IMR-90 (cell line): ENCODE measurements around the gene GFPT1. TPM values are rescaled to one million over a fixed set of nuclear protein-coding genes. Genes with fewer than 3 reads are reported as not detected.

Experiments used
- ATAC-seq: fragments of 200-7000 bp; cut with Tn5 transposase; 2 replicates; pipeline ENCODE4 v1.9.1; 2020; ENCODE audit warnings: low read depth, mild to moderate bottlenecking, moderate library complexity
- BruUV-seq: library from RNA; stranded (reverse); fragments of 400-500 nt; replicated peaks from 2 replicates; lab custom pipeline; 2021; lab: Mats Ljungman, UMichigan
- CTCF ChIA-PET: fragments of 300-600 bp; formaldehyde crosslinking; extraction: SDS; loops from one replicate; lab custom pipeline; 2021; ENCODE audit warnings: antibody characterized with exemption; lab: Yijun Ruan, JAX
- POLR2A ChIA-PET: fragments of 300-600 bp; sonication (Branson Sonifier 250); formaldehyde crosslinking; loops from one replicate; lab custom pipeline; 2022; ENCODE audit warnings: antibody characterized with exemption; ENCODE audit not compliant: unreplicated experiment; lab: Charles Lee
- DNase-seq: peaks from one replicate; pipeline ENCODE4 v3.0.0; 2013
- H2AFZ ChIP-seq: replicated peaks from 2 replicates; pipeline ENCODE3; 2013; ENCODE audit warnings: low read length, mild to moderate bottlenecking; ENCODE audit not compliant: poor library complexity
- H2AK5ac ChIP-seq: 2 replicates; pipeline ENCODE4 v1.6.1; 2013; ENCODE audit warnings: low read depth, low read length, inconsistent platforms
- H2AK9ac ChIP-seq: replicated peaks from 2 replicates; pipeline ENCODE3; 2013; ENCODE audit warnings: mild to moderate bottlenecking, low read depth, low read length, moderate library complexity; ENCODE audit not compliant: poor library complexity
- H2BK120ac ChIP-seq: 2 replicates; pipeline ENCODE4 v1.6.1; 2013; ENCODE audit warnings: low read depth, low read length, inconsistent platforms
- H2BK15ac ChIP-seq: 3 replicates; pipeline ENCODE4 v1.6.1; 2013; ENCODE audit warnings: low read depth, low read length, inconsistent platforms
- H2BK20ac ChIP-seq: 2 replicates; pipeline ENCODE4 v1.6.1; 2013; ENCODE audit warnings: low read depth, mild to moderate bottlenecking, inconsistent platforms, low read length, moderate library complexity
- H2BK5ac ChIP-seq: 2 replicates; pipeline ENCODE4 v1.6.1; 2013; ENCODE audit warnings: mild to moderate bottlenecking, low read depth, low read length, inconsistent platforms; ENCODE audit not compliant: poor library complexity, severe bottlenecking
- H3K14ac ChIP-seq: replicated peaks from 2 replicates; pipeline ENCODE4 v1.6.1; 2013; ENCODE audit warnings: low read depth, low read length, inconsistent platforms
- H3K18ac ChIP-seq: 2 replicates; pipeline ENCODE4 v1.6.1; 2013; ENCODE audit warnings: low read depth, low read length, control low read depth
- H3K23ac ChIP-seq: 2 replicates; pipeline ENCODE4 v1.6.1; 2013; ENCODE audit warnings: low read depth, low read length, inconsistent platforms
- H3K27ac ChIP-seq: 2 replicates; pipeline ENCODE4 v1.5.1; 2013; ENCODE audit warnings: mild to moderate bottlenecking, control low read depth, low read length; ENCODE audit not compliant: insufficient read depth
- H3K27me3 ChIP-seq: 2 replicates; pipeline ENCODE4 v1.6.1; 2013; ENCODE audit warnings: low read length; ENCODE audit not compliant: control insufficient read depth, insufficient read depth
- H3K36me3 ChIP-seq: 2 replicates; pipeline ENCODE4 v1.6.1; 2013; ENCODE audit warnings: low read length, mixed read lengths; ENCODE audit not compliant: control insufficient read depth, insufficient read depth
- H3K4ac ChIP-seq: 2 replicates; pipeline ENCODE4 v1.6.1; 2013; ENCODE audit warnings: low read depth, low read length, inconsistent platforms
- H3K4me1 ChIP-seq: 2 replicates; pipeline ENCODE4 v1.6.1; 2013; ENCODE audit warnings: low read length, mixed read lengths; ENCODE audit not compliant: control insufficient read depth, insufficient read depth
- H3K4me2 ChIP-seq: 2 replicates; pipeline ENCODE4 v1.6.1; 2013; ENCODE audit warnings: low read depth, mild to moderate bottlenecking, control low read depth, low read length, moderate library complexity
- H3K4me3 ChIP-seq: 2 replicates; pipeline ENCODE4 v1.5.1; 2013; ENCODE audit warnings: low read depth, mild to moderate bottlenecking, control low read depth, low read length, moderate library complexity; ENCODE audit not compliant: insufficient read depth
- H3K56ac ChIP-seq: 2 replicates; pipeline ENCODE4 v1.6.1; 2013; ENCODE audit warnings: low read length, inconsistent platforms; ENCODE audit not compliant: insufficient read depth; ENCODE audit errors: extremely low read depth
- H3K79me1 ChIP-seq, 2 experiments: 2 replicates each; pipeline ENCODE4 v1.6.1; 2013; ENCODE audit warnings: low read length in 2 of 2, inconsistent platforms in 1 of 2, low read depth in 1 of 2
- H3K9ac ChIP-seq: 2 replicates; pipeline ENCODE4 v1.6.1; 2013; ENCODE audit warnings: low read depth, low read length, control low read depth
- H3K9me1 ChIP-seq: 2 replicates; pipeline ENCODE4 v1.6.1; 2013; ENCODE audit warnings: low read length, inconsistent platforms; ENCODE audit not compliant: insufficient read depth
- H3K9me3 ChIP-seq: 2 replicates; pipeline ENCODE4 v1.6.1; 2013; ENCODE audit warnings: low read length; ENCODE audit not compliant: control insufficient read depth, insufficient read depth
- H4K20me1 ChIP-seq: 2 replicates; pipeline ENCODE4 v1.6.1; 2013; ENCODE audit warnings: low read length, inconsistent platforms; ENCODE audit not compliant: insufficient read depth
- H4K5ac ChIP-seq: 2 replicates; pipeline ENCODE4 v1.6.1; 2013; ENCODE audit warnings: mild to moderate bottlenecking, low read depth, low read length, control low read depth
- H4K8ac ChIP-seq, 2 experiments: 2 replicates each; pipeline ENCODE4 v1.6.1; 2013; ENCODE audit warnings: low read depth in 2 of 2, low read length in 2 of 2, control low read depth in 1 of 2, inconsistent platforms in 1 of 2
- H4K91ac ChIP-seq: 2 replicates; pipeline ENCODE4 v1.6.1; 2013; ENCODE audit warnings: low read depth, low read length, inconsistent platforms; ENCODE audit not compliant: insufficient read depth
- BHLHE40 ChIP-seq: fragments of 150-350 bp; IDR thresholded peaks from 2 replicates; pipeline ENCODE4 v1.6.1; 2016; ENCODE audit warnings: mild to moderate bottlenecking, low read depth, low read length
- CEBPB ChIP-seq: IDR thresholded peaks from 2 replicates; pipeline ENCODE4 v1.6.1; 2012; ENCODE audit warnings: low read depth, low read length, improper control_type of control experiment
- CHD1 ChIP-seq: IDR thresholded peaks from 2 replicates; pipeline ENCODE4 v1.6.1; 2012; ENCODE audit warnings: low read depth, low read length, improper control_type of control experiment
- CTCF ChIP-seq: conservative IDR thresholded peaks from 2 replicates; pipeline ENCODE4 v1.5.1; 2012; ENCODE audit warnings: mild to moderate bottlenecking, low read depth, low read length, improper control_type of control experiment
- ELK1 ChIP-seq: fragments of 150-350 bp; IDR thresholded peaks from 2 replicates; pipeline ENCODE4 v1.6.1; 2016; ENCODE audit warnings: low read depth, mild to moderate bottlenecking, low read length, moderate library complexity, borderline replicate concordance
- MAFK ChIP-seq: IDR thresholded peaks from 2 replicates; pipeline ENCODE4 v1.6.1; 2012; ENCODE audit warnings: low read depth, low read length, improper control_type of control experiment
- MAZ ChIP-seq: IDR thresholded peaks from 2 replicates; pipeline ENCODE4 v1.6.1; 2012; ENCODE audit warnings: low read depth, mild to moderate bottlenecking, low read length, improper control_type of control experiment, moderate library complexity, borderline replicate concordance
- MXI1 ChIP-seq: IDR thresholded peaks from 2 replicates; pipeline ENCODE4 v1.6.1; 2012; ENCODE audit warnings: low read depth, mild to moderate bottlenecking, low read length, moderate library complexity, borderline replicate concordance
- NFE2L2 ChIP-seq: fragments of 150-350 bp; IDR thresholded peaks from 2 replicates; pipeline ENCODE4 v1.6.1; 2016; ENCODE audit warnings: low read depth, mild to moderate bottlenecking, low read length
- RAD21 ChIP-seq: IDR thresholded peaks from 2 replicates; pipeline ENCODE4 v1.6.1; 2012; ENCODE audit warnings: low read length, improper control_type of control experiment
- RCOR1 ChIP-seq: IDR thresholded peaks from 2 replicates; pipeline ENCODE4 v1.6.1; 2012; ENCODE audit warnings: mild to moderate bottlenecking, low read length, improper control_type of control experiment; ENCODE audit not compliant: insufficient replicate concordance
- RFX5 ChIP-seq: IDR thresholded peaks from 2 replicates; pipeline ENCODE4 v1.8.0; 2012; ENCODE audit warnings: low read depth, mild to moderate bottlenecking, low read length, moderate library complexity
- SMC3 ChIP-seq: fragments of 150-350 bp; IDR thresholded peaks from 2 replicates; pipeline ENCODE4 v1.6.1; 2016; ENCODE audit warnings: low read depth, mild to moderate bottlenecking, antibody characterized with exemption, low read length, moderate library complexity
- WGBS, 2 experiments: methylation state at CpG; one replicate each; pipeline versions ENCODE4 v1.1.5 to v1.1.7; 2013; ENCODE audit warnings: missing lambda C conversion rate in 2 of 2; ENCODE audit not compliant: insufficient read length in 1 of 2; ENCODE audit errors: extremely low coverage in 2 of 2; 5-methylcytosine and 5-hydroxymethylcytosine counted together
- dilution Hi-C: fragments of 300-500 bp; cut with HindIII; formaldehyde crosslinking; loops from one replicate; pipeline ENCODE4 v1.14.3; 2018; ENCODE audit warnings: low sequenced_read_pairs; ENCODE audit not compliant: unreplicated experiment
- in situ Hi-C: fragments of 300-500 bp; cut with MboI; formaldehyde crosslinking; loops from 3 replicates; pipeline ENCODE4 v1.14.3; 2019; ENCODE audit warnings: low sequenced_read_pairs, inconsistent platforms, mixed read lengths
- intact Hi-C: fragments of 100-400 bp; cut with micrococcal nuclease; formaldehyde crosslinking; loops from 2 replicates; pipeline ENCODE4 v1.10.0; 2022
- polyA plus RNA-seq, 3 experiments: library from polyadenylated mRNA; depleted of rRNA; stranded (reverse); fragments of >200 nt; gene quantifications; 2 replicates each; pipeline ENCODE4 v1.2.3, GENCODE V29; 2012; ENCODE audit warnings: low replicate concordance in 1 of 3
- total RNA-seq: library from RNA; depleted of rRNA; stranded (reverse); fragments of >200 nt; gene quantifications from 2 replicates; pipeline ENCODE4 v1.2.3, GENCODE V29; 2012

GFPT1 gene
- total and polyA plus RNA-seq, 2 of the 4 experiments (the other 2 are of a cell fraction), result 23.5 to 52.9 TPM

- Histone ChIP-seq H2BK120ac (no peak overlapping the region), H2AK9ac (no peak overlapping the region), H3K9ac (no peak overlapping the region), H2BK20ac (no peak overlapping the region), H3K4me3 (no peak overlapping the region), H3K14ac (no peak overlapping the region), H2AK5ac (no peak overlapping the region), H3K9me3 (no peaks in the 10 kb centered on the region), H4K91ac (no peak overlapping the region), H3K36me3 (peaks cover 51% of the 10 kb centered on the region), H3K4me1 (peaks cover 3% of the 10 kb centered on the region; the same call in 1 of the 2 replicates), H2BK5ac (no peak overlapping the region), H3K18ac (no peak overlapping the region), H3K4me2 (no peak overlapping the region), H2BK15ac (no peak overlapping the region), H4K5ac (no peak overlapping the region), H3K23ac (no peak overlapping the region), H3K4ac (no peak overlapping the region), H3K27me3 (no peaks in the 10 kb centered on the region), H3K79me1 (peaks cover 8 to 44% of the 10 kb centered on the region in 2 experiments; a peak in 3 of 4 replicates), H2AFZ (no peak overlapping the region), H3K27ac (no peak overlapping the region), H4K8ac (no peak overlapping the region), H3K56ac (no peak overlapping the region), H3K9me1 (peaks cover 5% of the 10 kb centered on the region), H4K20me1 (peaks cover 18% of the 10 kb centered on the region; the same call in 1 of the 2 replicates)
- CTCF ChIA-PET, result no interaction called here
- ATAC-seq (no peak), DNase-seq (no peak)
- in situ Hi-C loops (no loop called here), intact Hi-C loops (no loop called here), dilution Hi-C loops (no loop called here)
- POLR2A ChIA-PET, result no interaction called here
- no peak for TF ChIP-seq NFE2L2
- no peak for TF ChIP-seq MXI1
- TF ChIP-seq CTCF, result no peak
- TF ChIP-seq RCOR1, result no peak
- TF ChIP-seq ELK1, result no peak
- no peak for TF ChIP-seq CEBPB
- no peak for TF ChIP-seq MAFK
- no peak for TF ChIP-seq MAZ
- TF ChIP-seq RFX5, result no peak
- no peak for TF ChIP-seq RAD21
- TF ChIP-seq CHD1, result no peak
- TF ChIP-seq BHLHE40, result no peak
- TF ChIP-seq SMC3, result no peak
- 100% methylated on average over 2 of the region's 5 CpGs; no CpG with 5 or more reads in 1 of the 2 experiments for WGBS, 2 experiments
- BruUV-seq, result no TSS peak
Observed at GRCh38 chr2:69353360-69353759, 33.7 kb downstream of the GFPT1 start.
